K562 (cell line): ENCODE measurements around the gene GTPBP2. TPM values are rescaled to one million over a fixed set of nuclear protein-coding genes. Genes with fewer than 3 reads are reported as not detected.

Experiments used
- ARID2 ChIP-seq: fragments of 450-650 bp; IDR thresholded peaks from 2 replicates; pipeline ENCODE4 v1.6.1; 2017; ENCODE audit warnings: antibody characterized with exemption, mild to moderate bottlenecking
- BHLHE40 ChIP-seq: IDR thresholded peaks from 2 replicates; pipeline ENCODE4 v1.6.1; 2011; ENCODE audit warnings: low read length, improper control_type of control experiment
- ESRRB ChIP-seq: fragments of 250-450 bp; sonication (Bioruptor Pico); IDR thresholded peaks from 2 replicates; pipeline ENCODE4 v1.5.0; 2020; ENCODE audit warnings: mild to moderate bottlenecking, moderate library complexity, borderline replicate concordance
- KLF10 ChIP-seq: fragments of 250-450 bp; sonication (Bioruptor Pico); IDR thresholded peaks from 2 replicates; pipeline ENCODE4 v1.6.1; 2021; ENCODE audit warnings: matching md5 sums
- NR2C2 ChIP-seq, 2 experiments: fragments of 200-800 bp in 1 of 2; sonication (Bioruptor generic) in 1 of 2; sonication (generic) in 1 of 2; formaldehyde crosslinking in 1 of 2; IDR thresholded peaks; 2 replicates each; pipeline versions ENCODE4 v1.6.1 to v1.8.0; 2016 to 2022; ENCODE audit warnings: mild to moderate bottlenecking in 1 of 2, missing compliant biosample characterization in 1 of 2, missing genetic modification characterization in 1 of 2, missing genetic modification reagents in 1 of 2
- POLR2H ChIP-seq: IDR thresholded peaks from 2 replicates; pipeline ENCODE4 v1.6.1; 2016; ENCODE audit warnings: missing genetic modification characterization, low read depth, mild to moderate bottlenecking, control low read depth, missing compliant biosample characterization, moderate library complexity
- RBM14 ChIP-seq: fragments of 200-400 bp; formaldehyde crosslinking; IDR thresholded peaks from 2 replicates; pipeline ENCODE4 v1.6.1; 2018; ENCODE audit warnings: low read depth, mild to moderate bottlenecking, low read length, moderate library complexity, borderline replicate concordance; ENCODE audit not compliant: insufficient read depth
- SMARCB1 ChIP-seq: IDR thresholded peaks from 2 replicates; pipeline ENCODE4 v1.6.1; 2011; ENCODE audit warnings: improper control_type of control experiment, low read depth; ENCODE audit not compliant: insufficient read length
- TCF7L2 ChIP-seq: fragments of 150-350 bp; IDR thresholded peaks from 2 replicates; pipeline ENCODE4 v1.6.1; 2016; ENCODE audit warnings: low read depth, mild to moderate bottlenecking, low read length, moderate library complexity
- ZNF445 ChIP-seq: fragments of 250-450 bp; sonication (Bioruptor Pico); IDR thresholded peaks from 2 replicates; pipeline ENCODE4 v1.4.0; 2020; ENCODE audit warnings: low read depth, mild to moderate bottlenecking, moderate library complexity
- polyA plus RNA-seq, 8 experiments: library from polyadenylated mRNA; depleted of rRNA in 4 of 8; stranded (reverse) in 5 of 8; unstranded in 3 of 8; fragments of >200 nt; fragmentation: Nextera tagmentation in 2 of 8; fragmentation: Illumina TruSeq in 1 of 8; extraction: Ambion mirVana in 2 of 8; extraction: Trizol in 1 of 8; gene quantifications; 2 replicates each; pipeline versions ENCODE4 v1.2.1 to v1.2.3, GENCODE V29; 2011 to 2014; ENCODE audit warnings: inconsistent platforms in 1 of 8, missing spikeins in 1 of 8
- total RNA-seq, 7 experiments: library from RNA; depleted of rRNA in 6 of 7; stranded (reverse); fragments of >200 nt in 6 of 7; fragmentation: Illumina TruSeq in 2 of 7; extraction: Trizol in 2 of 7; gene quantifications; 2 replicates each; pipeline versions ENCODE4 v1.2.1 to v1.2.3, GENCODE V29; 2011 to 2021; ENCODE audit warnings: low replicate concordance in 1 of 7
- TF ChIP-seq, protein P1 (sequence below): sonication (generic); formaldehyde crosslinking; IDR thresholded peaks from 2 replicates; pipeline ENCODE4 v1.8.1; 2022; ENCODE audit warnings: missing genetic modification reagents
- TF ChIP-seq, protein P2 (sequence below): fragments of 250-450 bp; sonication (Bioruptor Pico); IDR thresholded peaks from 2 replicates; pipeline ENCODE4 v1.8.0; 2022; ENCODE audit warnings: inconsistent platforms, mild to moderate bottlenecking, moderate library complexity, borderline replicate concordance
- TF ChIP-seq, protein P3 (sequence below): fragments of 250-450 bp; sonication (Bioruptor Pico); IDR thresholded peaks from 2 replicates; pipeline ENCODE4 v1.5.0; 2021; ENCODE audit warnings: mild to moderate bottlenecking, moderate library complexity
- TF ChIP-seq, protein P4 (sequence below): fragments of 450-650 bp; IDR thresholded peaks from 2 replicates; pipeline ENCODE4 v1.6.1; 2016; ENCODE audit warnings: borderline replicate concordance
- TF ChIP-seq, protein P5 (sequence below): fragments of 450-650 bp; conservative IDR thresholded peaks from 2 replicates; pipeline ENCODE4 v1.6.1; 2016; ENCODE audit warnings: missing genetic modification characterization, low read depth, mild to moderate bottlenecking, control low read depth, missing compliant biosample characterization

Gene GTPBP2
- total and polyA plus RNA-seq, 9 of the 15 experiments (the other 6 are each of a cell fraction or from before 2014, with no cell fraction given) = 48.4 to 196 (median 111) TPM

DNA sequence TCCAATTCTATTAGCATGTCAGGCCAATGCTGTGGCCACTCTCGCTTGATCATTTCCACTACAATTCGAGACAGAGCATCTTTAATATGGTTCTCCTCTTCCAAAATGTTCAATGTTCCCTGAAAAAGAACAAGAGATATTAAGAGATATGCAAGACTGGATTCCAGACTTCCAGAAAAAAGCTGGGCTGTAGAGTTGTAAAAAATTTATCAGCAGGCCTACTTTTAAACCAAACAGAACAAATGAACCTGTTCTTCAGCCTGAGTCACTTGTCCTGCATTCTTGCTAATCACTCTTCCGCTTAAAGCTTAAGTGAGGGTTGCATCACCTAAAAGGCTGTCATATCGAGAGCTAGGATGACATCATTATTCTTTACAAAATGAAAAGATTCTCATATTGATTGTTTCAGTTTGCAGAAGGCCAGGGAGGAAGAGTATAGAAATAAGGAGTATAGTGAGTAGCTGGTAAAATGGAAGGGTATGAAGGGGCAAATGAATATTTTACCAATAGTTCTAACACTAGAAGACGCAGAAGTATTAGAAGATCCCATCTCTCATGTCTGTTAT is 58.1 kb downstream of the GTPBP2 start (continued):
- TF ChIP-seq, protein P1, sequence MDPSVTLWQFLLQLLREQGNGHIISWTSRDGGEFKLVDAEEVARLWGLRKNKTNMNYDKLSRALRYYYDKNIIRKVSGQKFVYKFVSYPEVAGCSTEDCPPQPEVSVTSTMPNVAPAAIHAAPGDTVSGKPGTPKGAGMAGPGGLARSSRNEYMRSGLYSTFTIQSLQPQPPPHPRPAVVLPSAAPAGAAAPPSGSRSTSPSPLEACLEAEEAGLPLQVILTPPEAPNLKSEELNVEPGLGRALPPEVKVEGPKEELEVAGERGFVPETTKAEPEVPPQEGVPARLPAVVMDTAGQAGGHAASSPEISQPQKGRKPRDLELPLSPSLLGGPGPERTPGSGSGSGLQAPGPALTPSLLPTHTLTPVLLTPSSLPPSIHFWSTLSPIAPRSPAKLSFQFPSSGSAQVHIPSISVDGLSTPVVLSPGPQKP = no peak
- TF ChIP-seq SMARCB1 (no peak), ZNF445 (CRISPR knock-in tag) (no peak), ARID2 (no peak), ESRRB (CRISPR knock-in tag) (no peak), NR2C2 (CRISPR knock-in tag; IDR thresholded peaks at IDR 0.05) (no peak), NR2C2 (tag; IDR thresholded peaks at IDR 0.05) (peak; percentile 76), TCF7L2 (no peak), POLR2H (tag) (peak; percentile 89), RBM14 (no peak), KLF10 (CRISPR knock-in tag) (no peak), BHLHE40 (peak; percentile 6; the same call in 1 of the 2 replicates)
- TF ChIP-seq, protein P2, sequence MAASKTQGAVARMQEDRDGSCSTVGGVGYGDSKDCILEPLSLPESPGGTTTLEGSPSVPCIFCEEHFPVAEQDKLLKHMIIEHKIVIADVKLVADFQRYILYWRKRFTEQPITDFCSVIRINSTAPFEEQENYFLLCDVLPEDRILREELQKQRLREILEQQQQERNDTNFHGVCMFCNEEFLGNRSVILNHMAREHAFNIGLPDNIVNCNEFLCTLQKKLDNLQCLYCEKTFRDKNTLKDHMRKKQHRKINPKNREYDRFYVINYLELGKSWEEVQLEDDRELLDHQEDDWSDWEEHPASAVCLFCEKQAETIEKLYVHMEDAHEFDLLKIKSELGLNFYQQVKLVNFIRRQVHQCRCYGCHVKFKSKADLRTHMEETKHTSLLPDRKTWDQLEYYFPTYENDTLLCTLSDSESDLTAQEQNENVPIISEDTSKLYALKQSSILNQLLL = no peak
- TF ChIP-seq, protein P3, sequence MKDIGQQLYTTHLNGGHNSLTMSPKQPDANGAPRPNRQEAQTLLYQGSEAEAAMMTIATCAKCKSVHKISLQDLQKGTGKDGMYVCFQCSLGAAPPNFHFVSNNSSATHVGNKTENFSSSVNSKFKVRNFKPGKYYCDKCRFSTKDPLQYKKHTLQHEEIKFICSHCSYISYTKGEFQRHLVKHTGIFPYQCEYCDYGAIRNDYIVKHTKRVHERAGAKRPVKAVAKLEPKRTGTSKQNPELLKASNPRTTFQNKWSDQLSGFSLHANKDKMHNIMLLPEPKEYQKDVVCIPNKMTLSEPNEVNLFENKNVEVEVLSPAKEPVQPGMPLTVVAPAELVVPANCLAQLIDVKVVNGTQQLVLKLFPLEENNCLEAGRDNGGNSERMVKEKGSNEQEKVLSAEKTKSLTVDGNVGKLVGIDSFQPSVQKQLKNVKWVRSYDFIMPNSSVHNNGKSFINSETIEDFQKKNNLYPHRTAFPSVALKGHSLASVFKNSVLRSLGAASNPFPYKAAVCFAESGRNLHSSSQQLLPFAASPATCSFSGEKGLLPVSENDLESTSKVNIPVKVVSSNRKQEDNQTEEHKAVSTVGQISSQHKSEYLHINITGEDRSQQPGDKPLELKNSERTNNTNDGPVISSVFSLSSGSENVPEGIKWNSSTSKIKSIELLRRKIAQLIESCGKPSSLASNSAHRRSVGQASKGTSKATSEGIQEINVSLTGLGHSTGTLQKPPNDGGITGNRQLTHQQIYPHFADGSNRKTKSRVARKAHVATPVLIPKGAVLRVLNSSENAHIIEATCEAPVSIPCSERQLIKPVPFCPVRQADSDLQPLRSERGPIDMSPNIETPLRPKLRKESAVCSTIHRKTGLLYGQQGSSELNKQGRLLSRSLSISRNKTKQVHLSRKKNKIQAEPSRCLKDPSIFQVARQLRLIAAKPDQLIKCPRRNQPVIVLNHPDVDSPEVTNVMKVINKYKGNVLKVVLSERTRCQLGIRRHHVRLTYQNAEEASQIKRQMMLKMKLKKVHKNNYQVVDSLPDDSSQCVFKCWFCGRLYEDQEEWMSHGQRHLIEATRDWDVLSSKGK (CRISPR knock-in tag) = 0 out of 2 replicates have a peak, but pooled peaks have one; percentile 28
- TF ChIP-seq, protein P4, sequence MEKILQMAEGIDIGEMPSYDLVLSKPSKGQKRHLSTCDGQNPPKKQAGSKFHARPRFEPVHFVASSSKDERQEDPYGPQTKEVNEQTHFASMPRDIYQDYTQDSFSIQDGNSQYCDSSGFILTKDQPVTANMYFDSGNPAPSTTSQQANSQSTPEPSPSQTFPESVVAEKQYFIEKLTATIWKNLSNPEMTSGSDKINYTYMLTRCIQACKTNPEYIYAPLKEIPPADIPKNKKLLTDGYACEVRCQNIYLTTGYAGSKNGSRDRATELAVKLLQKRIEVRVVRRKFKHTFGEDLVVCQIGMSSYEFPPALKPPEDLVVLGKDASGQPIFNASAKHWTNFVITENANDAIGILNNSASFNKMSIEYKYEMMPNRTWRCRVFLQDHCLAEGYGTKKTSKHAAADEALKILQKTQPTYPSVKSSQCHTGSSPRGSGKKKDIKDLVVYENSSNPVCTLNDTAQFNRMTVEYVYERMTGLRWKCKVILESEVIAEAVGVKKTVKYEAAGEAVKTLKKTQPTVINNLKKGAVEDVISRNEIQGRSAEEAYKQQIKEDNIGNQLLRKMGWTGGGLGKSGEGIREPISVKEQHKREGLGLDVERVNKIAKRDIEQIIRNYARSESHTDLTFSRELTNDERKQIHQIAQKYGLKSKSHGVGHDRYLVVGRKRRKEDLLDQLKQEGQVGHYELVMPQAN = no peak
- TF ChIP-seq, protein P5, sequence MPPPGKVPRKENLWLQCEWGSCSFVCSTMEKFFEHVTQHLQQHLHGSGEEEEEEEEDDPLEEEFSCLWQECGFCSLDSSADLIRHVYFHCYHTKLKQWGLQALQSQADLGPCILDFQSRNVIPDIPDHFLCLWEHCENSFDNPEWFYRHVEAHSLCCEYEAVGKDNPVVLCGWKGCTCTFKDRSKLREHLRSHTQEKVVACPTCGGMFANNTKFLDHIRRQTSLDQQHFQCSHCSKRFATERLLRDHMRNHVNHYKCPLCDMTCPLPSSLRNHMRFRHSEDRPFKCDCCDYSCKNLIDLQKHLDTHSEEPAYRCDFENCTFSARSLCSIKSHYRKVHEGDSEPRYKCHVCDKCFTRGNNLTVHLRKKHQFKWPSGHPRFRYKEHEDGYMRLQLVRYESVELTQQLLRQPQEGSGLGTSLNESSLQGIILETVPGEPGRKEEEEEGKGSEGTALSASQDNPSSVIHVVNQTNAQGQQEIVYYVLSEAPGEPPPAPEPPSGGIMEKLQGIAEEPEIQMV (tag) = no peak
